Measurements from ENCODE around the gene EPB41. TPM values are rescaled to one million over a fixed set of nuclear protein-coding genes. Genes with fewer than 3 reads are reported as not detected.
A peak's percentile ranks its signal among the peaks of the same experiment; 100 is the strongest.

EPB41 gene
- total RNA-seq, 4 donors from 2014 or later: 71.6 to 117 (median 92.6) TPM

GRCh38 chr1:29123053-29123886 lies 208.9 kb downstream of the EPB41 start:
- intact Hi-C loops (cut with DNase I; ENCODE audit: low total_unique reads): loop anchor here (5.0 to 10.0 kb wide), 2 partner anchors 59 to 238 kb away; partner anchors contain the start of gene SRSF4
- Histone ChIP-seq H3K27me3 (peaks cover 53% of the 10 kb centered on the region), H3K36me3 (no peaks in the 10 kb centered on the region), H3K4me1 (peaks cover 7 to 58% (median 43%) of the 10 kb centered on the region in 4 donors), H3K27ac (peak overlapping the region; percentile 94 to 97 (median 94)), H3K9me3 (no peaks in the 10 kb centered on the region), H3K4me3 (peak overlapping the region; percentile 46 to 68 (median 58))
- no peak for TF ChIP-seq CTCF (IDR thresholded peaks at IDR 0.05)
- TF ChIP-seq EP300 (IDR thresholded peaks at IDR 0.05; ENCODE audit: low read depth): no peak
- no peak for TF ChIP-seq POLR2AphosphoS5 (IDR thresholded peaks at IDR 0.05)
- TF ChIP-seq POLR2A (IDR thresholded peaks at IDR 0.05): peak; percentile 1
- 2% methylated on average over 53 of the region's 70 CpGs; no CpG with 5 or more reads in 1 of the 2 donors for WGBS, 2 donors (ENCODE audit: low coverage in 1 of 2)
- in situ Hi-C loops (cut with MboI; ENCODE audit: low pct_ligation_motif_present in 1 of 4, low pct_unique_long_range_greater_than_20kb in 1 of 4, low sequenced_read_pairs in 3 of 4): no loop called here
- DNase-seq: peak; percentile 21

GRCh38 chr1:29123887-29124365 lies 209.6 kb downstream of the EPB41 start, which contains the start of gene TMEM200B:
Gene TMEM200B, minus strand, starts transcription at chr1:29123903. Its CDS starts 2,075 bp downstream, at chr1:29121828.
- peak within 1 kb of the TSS; percentile 46 to 68 (median 58) for H3K4me3 ChIP-seq
- H3K4me1 ChIP-seq: peaks cover 7 to 56% (median 43%) of the 10 kb centered on the region in 4 donors
- in situ Hi-C loops (cut with MboI; ENCODE audit: low pct_ligation_motif_present in 1 of 4, low pct_unique_long_range_greater_than_20kb in 1 of 4, low sequenced_read_pairs in 3 of 4) (no loop called here), intact Hi-C loops (cut with DNase I; ENCODE audit: low total_unique reads) (loop anchor here (5.0 to 10.0 kb wide), 2 partner anchors 58 to 239 kb away; partner anchors contain the start of gene SRSF4)
- no peak for DNase-seq
- WGBS, 2 donors (ENCODE audit: low coverage in 1 of 2): no CpG with 5 or more reads among the region's 46 CpGs
- H3K27me3 ChIP-seq: peaks cover 53% of the 10 kb centered on the region
- peak within 1 kb of the TSS; percentile 94 to 97 (median 94) for H3K27ac ChIP-seq
- H3K36me3 ChIP-seq: no peaks in the 10 kb centered on the region
- TF ChIP-seq POLR2A (IDR thresholded peaks at IDR 0.05) (no peak), POLR2AphosphoS5 (IDR thresholded peaks at IDR 0.05) (no peak), EP300 (IDR thresholded peaks at IDR 0.05; ENCODE audit: low read depth) (no peak), CTCF (IDR thresholded peaks at IDR 0.05) (no peak)
- no peaks in the 10 kb centered on the region for H3K9me3 ChIP-seq

- no peaks in the 10 kb centered on the region for H3K36me3 ChIP-seq
- in situ Hi-C loops (cut with MboI; ENCODE audit: low pct_ligation_motif_present in 1 of 4, low pct_unique_long_range_greater_than_20kb in 1 of 4, low sequenced_read_pairs in 3 of 4) (loop anchor here in 1 of 4 donors (5.0 kb wide), 1 partner anchor 83 kb away; no protein-coding TSS in a partner anchor), intact Hi-C loops (cut with DNase I; ENCODE audit: low total_unique reads) (loop anchor here (5.0 to 10.0 kb wide), 2 partner anchors 58 to 240 kb away; partner anchors contain the start of gene SRSF4)
- WGBS, 2 donors (ENCODE audit: low coverage in 1 of 2): 10 to 33% methylated on average over 1 to 52 of the region's 85 CpGs
- H3K27ac ChIP-seq: peak overlapping the region; percentile 94 to 97 (median 94)
- H3K9me3 ChIP-seq: no peaks in the 10 kb centered on the region
- peaks cover 53% of the 10 kb centered on the region for H3K27me3 ChIP-seq
- H3K4me3 ChIP-seq: peak overlapping the region; percentile 46 to 68 (median 58)
- peak; percentile 69 for DNase-seq
- peaks cover 7 to 50% (median 42%) of the 10 kb centered on the region in 4 donors for H3K4me1 ChIP-seq
- no peak for TF ChIP-seq EP300 (IDR thresholded peaks at IDR 0.05; ENCODE audit: low read depth)
- TF ChIP-seq POLR2A (IDR thresholded peaks at IDR 0.05): peak; percentile 70
- peak; percentile 65 to 91 (median 85) for TF ChIP-seq CTCF (IDR thresholded peaks at IDR 0.05)
- peak; percentile 84 to 92 (median 88) for TF ChIP-seq POLR2AphosphoS5 (IDR thresholded peaks at IDR 0.05)
Observed at GRCh38 chr1:29124366-29125236, 210.2 kb downstream of the EPB41 start.
